Measurements from ENCODE around the gene SPTBN1. TPM values are rescaled to one million over a fixed set of nuclear protein-coding genes. Genes with fewer than 3 reads are reported as not detected.
A peak's percentile ranks its signal among the peaks of the same experiment; 100 is the strongest.

Gene SPTBN1
- total RNA-seq, 2 donors from 2014 or later = 329 to 332 TPM

DNA sequence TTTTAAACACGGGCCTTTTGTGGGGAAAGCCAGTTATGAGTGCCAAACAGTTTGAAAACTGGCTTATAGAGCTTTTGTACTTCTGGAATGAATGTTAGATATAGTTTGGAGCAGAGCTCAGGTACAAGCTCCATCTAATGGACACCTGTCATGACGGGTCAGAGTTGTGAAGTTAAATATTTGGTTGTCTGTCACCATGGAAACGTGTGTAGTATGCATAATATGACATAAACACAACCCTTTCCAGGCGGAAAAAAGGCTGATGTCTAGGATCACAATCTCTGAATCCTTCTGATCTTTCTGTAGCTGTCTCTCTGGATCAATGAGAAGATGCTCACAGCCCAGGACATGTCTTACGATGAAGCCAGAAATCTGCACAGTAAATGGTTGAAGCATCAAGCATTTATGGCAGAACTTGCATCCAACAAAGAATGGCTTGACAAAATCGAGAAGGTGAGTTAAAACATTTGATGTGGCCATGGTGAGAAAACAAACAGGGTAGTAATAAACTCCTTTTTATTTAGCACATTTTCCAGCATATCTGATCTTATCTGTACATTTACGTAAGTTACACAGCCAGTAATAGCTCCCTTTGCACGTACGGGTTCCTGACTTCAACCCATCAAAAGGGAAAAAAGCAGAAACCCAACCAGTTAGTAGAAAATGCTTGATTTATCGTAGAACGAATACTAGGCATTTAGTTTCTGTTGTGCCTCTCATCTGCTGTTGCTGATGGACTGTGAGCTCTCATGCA is 186.7 kb downstream of the SPTBN1 start:
- no peak for ATAC-seq
- no peak for DNase-seq
- intact Hi-C loops (cut with DNase I) = no loop called here

DNA sequence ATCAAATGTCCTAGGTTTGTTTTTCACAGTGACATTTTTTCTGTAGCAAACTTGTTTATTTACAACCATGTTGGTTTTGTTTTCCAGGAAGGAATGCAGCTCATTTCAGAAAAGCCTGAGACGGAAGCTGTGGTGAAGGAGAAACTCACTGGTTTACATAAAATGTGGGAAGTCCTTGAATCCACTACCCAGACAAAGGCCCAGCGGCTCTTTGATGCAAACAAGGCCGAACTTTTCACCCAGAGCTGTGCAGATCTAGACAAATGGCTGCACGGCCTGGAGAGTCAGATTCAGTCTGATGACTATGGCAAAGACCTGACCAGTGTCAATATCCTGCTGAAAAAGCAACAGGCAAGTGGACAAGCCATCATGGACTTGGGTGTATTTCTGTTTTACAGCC is 188.1 kb downstream of the SPTBN1 start:
- intact Hi-C loops (cut with DNase I) = no loop called here
- ATAC-seq (no peak), DNase-seq (no peak)

DNA sequence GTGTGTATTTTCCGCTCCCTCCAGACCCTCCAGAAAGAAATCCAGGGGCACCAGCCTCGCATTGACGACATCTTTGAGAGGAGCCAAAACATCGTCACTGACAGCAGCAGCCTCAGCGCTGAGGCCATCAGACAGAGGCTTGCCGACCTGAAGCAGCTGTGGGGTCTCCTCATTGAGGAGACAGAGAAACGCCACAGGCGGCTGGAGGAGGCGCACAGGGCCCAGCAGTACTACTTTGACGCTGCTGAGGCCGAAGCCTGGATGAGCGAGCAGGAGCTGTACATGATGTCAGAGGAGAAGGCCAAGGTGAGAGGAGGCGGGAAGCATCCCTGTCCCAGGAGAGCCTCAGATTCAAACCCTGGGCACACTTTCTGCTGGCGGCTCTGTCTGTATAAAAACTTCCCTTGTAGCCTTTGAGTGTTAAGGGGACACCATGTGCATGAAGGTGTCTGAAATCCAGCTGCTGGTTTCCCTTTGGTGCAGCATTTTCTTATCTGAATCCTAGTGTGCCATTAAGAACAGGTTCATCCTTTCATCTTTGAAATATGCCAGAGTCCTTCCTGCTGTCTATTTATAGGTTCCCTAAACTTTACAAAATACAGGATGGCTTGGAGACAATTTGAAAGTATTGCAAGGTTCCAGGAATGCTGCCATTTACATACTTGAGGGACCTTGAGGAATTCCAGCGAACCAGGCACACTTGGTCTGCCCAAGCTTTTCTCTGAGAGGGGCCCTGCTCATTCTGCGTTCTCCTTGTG is 190.2 kb downstream of the SPTBN1 start:
- ATAC-seq (no peak), DNase-seq (no peak)
- intact Hi-C loops (cut with DNase I) = no loop called here

- ATAC-seq (no peak), DNase-seq (no peak)
- intact Hi-C loops (cut with DNase I) = no loop called here
Observed at GRCh38 chr2:54648256-54648655, 192.1 kb downstream of the SPTBN1 start.

DNA sequence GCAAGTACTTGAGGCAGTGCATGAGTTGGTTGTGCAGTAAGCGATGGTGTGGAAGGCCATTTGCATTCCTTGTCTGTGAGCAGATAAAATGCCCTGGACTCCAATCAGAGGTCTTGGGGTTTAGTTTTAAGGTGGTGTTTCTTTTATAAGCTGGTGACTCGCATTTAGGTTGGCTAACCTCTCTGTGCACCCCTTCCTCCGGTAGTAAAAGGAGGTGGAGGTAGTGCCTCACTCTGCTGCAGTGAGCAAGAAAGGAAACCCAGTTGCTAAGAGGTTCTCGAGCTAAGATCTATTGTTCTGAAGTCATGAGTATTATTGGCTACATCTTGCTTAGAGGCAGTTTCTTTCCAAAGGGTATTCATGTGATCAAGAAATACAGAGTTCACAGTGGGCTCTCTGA is 193.1 kb downstream of the SPTBN1 start:
- no peak for DNase-seq
- ATAC-seq = no peak
- intact Hi-C loops (cut with DNase I) = no loop called here

GRCh38 chr2:54649633-54650032 is 193.5 kb downstream of the SPTBN1 start:
- ATAC-seq (no peak), DNase-seq (no peak)
- intact Hi-C loops (cut with DNase I) = no loop called here

GRCh38 chr2:54650612-54651011 is 194.5 kb downstream of the SPTBN1 start:
- intact Hi-C loops (cut with DNase I) = no loop called here
- no peak for ATAC-seq

DNA sequence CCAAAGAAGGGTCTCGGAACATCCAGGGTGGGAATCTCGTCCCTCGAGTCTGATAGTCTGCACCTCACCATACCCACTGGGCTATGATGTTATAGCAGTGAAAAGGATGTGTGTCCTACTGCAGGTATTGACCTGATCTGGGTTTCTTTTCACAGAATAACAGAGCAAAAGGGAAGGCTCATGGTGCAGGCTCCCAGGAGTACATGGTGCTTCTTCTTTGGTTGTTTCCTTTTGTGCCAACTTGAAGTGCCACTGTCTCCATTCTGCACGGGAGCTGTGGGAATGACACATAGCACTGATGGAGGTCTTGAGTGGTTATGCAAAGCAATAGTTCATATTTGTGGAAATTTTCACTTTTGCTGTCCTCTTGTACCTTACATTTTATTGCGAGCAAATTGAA is 195.2 kb downstream of the SPTBN1 start:
- intact Hi-C loops (cut with DNase I) = no loop called here
- no peak for ATAC-seq
- no peak for DNase-seq

More at GRCh38 chr2:54650612-54651011, 194.5 kb downstream of the SPTBN1 start:
- no peak for DNase-seq

DNA sequence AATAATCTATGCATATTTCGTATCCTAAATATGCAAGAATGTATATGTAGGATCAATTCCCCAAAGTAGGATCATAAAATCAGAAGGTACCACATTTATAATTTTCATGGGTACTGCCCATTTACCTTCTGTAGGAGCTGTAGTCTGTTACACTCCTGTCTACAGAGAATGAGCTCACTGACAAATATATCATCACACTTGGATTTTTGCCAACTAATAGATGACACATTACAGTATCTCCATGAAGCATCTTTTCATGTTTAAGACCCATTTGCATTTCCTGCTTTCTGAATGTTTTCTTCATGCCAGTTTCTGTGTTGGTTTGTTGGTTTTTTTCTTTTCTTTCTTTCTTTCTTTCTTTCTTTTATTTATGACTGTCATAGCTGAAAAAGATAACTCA is 196.4 kb downstream of the SPTBN1 start:
- no peak for DNase-seq
- intact Hi-C loops (cut with DNase I) = no loop called here

GRCh38 chr2:54653572-54654204 is 197.6 kb downstream of the SPTBN1 start:
- no peak for ATAC-seq
- no peak for DNase-seq
- intact Hi-C loops (cut with DNase I) = no loop called here

More for the DNA sequence above, 196.4 kb downstream of the SPTBN1 start:
- no peak for ATAC-seq

- intact Hi-C loops (cut with DNase I) = no loop called here
- ATAC-seq (no peak), DNase-seq (no peak)
Observed at GRCh38 chr2:54655046-54655809, 199.1 kb downstream of the SPTBN1 start.

DNA sequence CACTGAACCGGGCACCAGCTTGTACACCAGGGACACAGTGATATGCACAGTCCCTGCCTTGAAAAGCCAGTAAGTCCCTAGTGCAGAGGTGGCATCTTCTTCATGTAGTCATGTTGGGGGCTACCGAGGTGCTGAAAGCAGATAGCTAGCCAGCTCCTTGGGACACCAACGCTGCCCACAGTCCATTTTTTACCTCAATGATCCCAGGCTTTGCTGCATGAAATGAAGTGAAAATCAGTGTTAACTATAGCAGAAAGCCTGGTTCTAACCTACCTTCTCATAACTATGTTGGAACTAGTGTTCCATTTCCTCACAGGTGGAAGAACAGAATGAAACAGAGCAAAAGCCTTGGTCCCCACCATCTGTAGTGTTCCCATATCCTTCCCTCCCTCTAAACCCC is 200.7 kb downstream of the SPTBN1 start:
- intact Hi-C loops (cut with DNase I) = no loop called here
- DNase-seq (no peak), ATAC-seq (no peak)

DNA sequence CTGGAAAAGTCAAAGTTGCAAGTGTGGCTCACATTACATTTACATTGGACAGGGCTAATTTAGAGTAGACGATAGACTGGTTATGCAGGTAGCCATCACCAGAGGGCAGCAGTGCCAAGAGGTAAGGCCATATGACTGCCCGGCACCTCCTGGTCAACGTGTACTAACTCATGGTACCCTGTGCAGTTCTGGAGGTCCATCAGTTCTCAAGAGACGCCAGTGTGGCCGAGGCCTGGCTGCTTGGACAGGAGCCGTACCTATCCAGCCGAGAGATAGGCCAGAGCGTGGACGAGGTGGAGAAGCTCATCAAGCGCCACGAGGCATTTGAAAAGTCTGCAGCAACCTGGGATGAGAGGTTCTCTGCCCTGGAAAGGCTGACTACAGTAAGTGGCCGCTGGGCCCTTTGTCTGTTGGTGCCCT is 201.5 kb downstream of the SPTBN1 start:
- peak; percentile 65 for DNase-seq
- ATAC-seq = peak; percentile 50 to 71
- intact Hi-C loops (cut with DNase I) = no loop called here

DNA sequence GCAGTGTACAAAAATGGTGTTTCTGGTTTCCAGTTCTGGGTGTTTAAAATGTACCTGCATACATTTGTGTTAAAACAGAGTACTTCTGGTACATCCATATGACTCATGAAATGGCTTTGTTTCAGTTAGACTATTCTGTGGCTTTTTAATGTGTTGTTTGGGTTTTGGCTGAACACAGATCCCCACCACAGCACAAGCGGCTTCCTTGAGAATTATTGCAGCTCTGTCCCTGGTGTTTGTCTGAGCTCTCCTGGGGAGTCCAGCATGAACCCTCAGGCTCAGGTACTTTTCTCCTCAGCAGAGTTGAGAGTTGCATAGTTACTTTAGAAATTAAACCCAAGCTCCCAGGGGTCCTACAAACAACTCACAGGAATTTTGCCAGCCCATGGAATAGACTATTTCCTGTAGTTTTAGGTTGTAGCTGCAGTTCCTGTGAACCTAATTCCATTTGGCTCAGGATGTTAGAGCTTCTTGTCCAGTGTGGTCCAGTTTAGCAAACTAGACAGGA is 202.5 kb downstream of the SPTBN1 start:
- ATAC-seq (peak in 1 of 2 donors; percentile 30), DNase-seq (no peak)
- intact Hi-C loops (cut with DNase I) = no loop called here

GRCh38 chr2:54659527-54659926 is 203.4 kb downstream of the SPTBN1 start:
- DNase-seq (no peak), ATAC-seq (no peak)
- intact Hi-C loops (cut with DNase I) = no loop called here

- no peak for DNase-seq
- ATAC-seq = no peak
- intact Hi-C loops (cut with DNase I) = no loop called here
Observed at GRCh38 chr2:54660752-54661151, 204.6 kb downstream of the SPTBN1 start.

DNA sequence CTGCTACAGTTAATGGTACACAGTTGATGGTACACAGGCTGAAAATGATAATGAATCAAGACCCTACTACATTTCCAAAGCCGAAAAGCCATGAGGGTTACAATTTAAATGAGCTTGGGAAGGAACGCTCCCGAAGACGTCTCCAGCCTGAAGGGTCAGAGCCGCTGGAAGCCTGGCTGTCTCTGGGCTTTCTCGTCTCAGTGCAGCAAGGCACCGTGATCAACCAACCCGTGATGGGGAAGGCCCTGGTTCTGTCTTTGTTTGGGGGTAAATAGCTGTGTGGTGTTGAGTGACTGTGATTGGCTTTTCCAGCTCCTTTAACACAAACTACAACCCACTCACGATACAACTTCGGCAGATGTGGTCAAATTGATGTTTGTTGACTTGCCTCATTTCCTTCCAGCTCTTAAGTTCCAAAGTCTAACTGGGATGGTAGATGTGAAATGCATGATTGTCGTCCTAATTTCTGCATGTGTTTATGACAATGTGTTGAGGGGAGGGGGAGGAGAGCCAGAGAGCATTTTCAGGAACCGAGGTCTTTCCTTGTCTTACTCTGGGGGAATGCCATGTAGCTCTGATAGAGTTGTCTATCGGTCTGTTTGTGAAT is 207.4 kb downstream of the SPTBN1 start:
- intact Hi-C loops (cut with DNase I) = no loop called here
- no peak for ATAC-seq
- no peak for DNase-seq

DNA sequence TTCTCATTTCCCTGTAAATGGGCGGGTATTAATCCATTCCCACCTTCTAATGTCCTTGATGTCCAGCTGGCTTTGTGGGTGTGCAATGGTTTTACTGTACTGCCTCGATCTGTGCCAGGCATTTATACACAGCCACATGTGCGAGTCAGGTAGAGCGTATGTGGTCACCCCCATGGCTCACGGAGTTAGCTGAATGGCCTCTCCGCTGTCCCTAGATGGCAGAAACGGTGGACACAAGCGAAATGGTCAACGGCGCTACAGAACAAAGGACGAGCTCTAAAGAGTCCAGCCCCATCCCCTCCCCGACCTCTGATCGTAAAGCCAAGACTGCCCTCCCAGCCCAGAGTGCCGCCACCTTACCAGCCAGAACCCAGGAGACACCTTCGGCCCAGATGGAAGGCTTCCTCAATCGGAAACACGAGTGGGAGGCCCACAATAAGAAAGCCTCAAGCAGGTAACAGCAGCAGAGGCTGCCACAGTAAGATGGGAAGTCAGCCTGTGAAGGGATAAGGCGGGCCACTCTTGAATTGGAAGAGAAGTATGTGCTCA is 208.2 kb downstream of the SPTBN1 start:
- DNase-seq (no peak), ATAC-seq (no peak)
- intact Hi-C loops (cut with DNase I) = no loop called here
